GM12878 (cell line): ENCODE measurements around the gene BRSK2. TPM values are rescaled to one million over a fixed set of nuclear protein-coding genes. Genes with fewer than 3 reads are reported as not detected.

Experiments used
- SP1 ChIP-seq: IDR thresholded peaks from one replicate; pipeline ENCODE4 v1.6.1; 2011; ENCODE audit warnings: low read depth, low read length
- SPI1 ChIP-seq: IDR thresholded peaks from 2 replicates; pipeline ENCODE4 v1.6.1; 2011; ENCODE audit warnings: low read depth, mild to moderate bottlenecking, low read length, moderate library complexity, borderline replicate concordance; ENCODE audit not compliant: insufficient read depth
- polyA plus RNA-seq, 11 experiments: library from polyadenylated mRNA; depleted of rRNA in 4 of 11; unstranded in 6 of 11; stranded (reverse) in 5 of 11; fragments of >200 nt; fragmentation: Nextera tagmentation in 4 of 11; fragmentation: Illumina TruSeq in 1 of 11; extraction: Ambion mirVana in 4 of 11; extraction: Trizol in 1 of 11; gene quantifications; 1 replicate in 1 of 11; 2 replicates in 10 of 11; pipeline versions ENCODE4 v1.2.1 to v1.2.3, GENCODE V29; 2011 to 2016; ENCODE audit warnings: inconsistent platforms in 2 of 11, missing spikeins in 2 of 11, low read depth in 1 of 11
- total RNA-seq, 4 experiments: library from RNA; depleted of rRNA in 3 of 4; stranded (reverse); fragments of >200 nt in 3 of 4; fragmentation: Illumina TruSeq in 1 of 4; extraction: Trizol in 1 of 4; gene quantifications; 2 replicates each; pipeline versions ENCODE4 v1.2.1 to v1.2.3, GENCODE V29; 2013 to 2021
- TF ChIP-seq, protein P1 (sequence below): fragments of 450-650 bp; IDR thresholded peaks from 2 replicates; pipeline ENCODE4 v1.6.1; 2016; ENCODE audit warnings: mild to moderate bottlenecking
- TF ChIP-seq, protein P2 (sequence below), 3 experiments: IDR thresholded peaks in 2 of 3; conservative IDR thresholded peaks in 1 of 3; 2 replicates each; pipeline ENCODE4 v1.5.1; 2011; ENCODE audit warnings: low read depth in 3 of 3, low read length in 3 of 3, mild to moderate bottlenecking in 3 of 3, control low read depth in 2 of 3, moderate library complexity in 2 of 3, inconsistent platforms in 1 of 3, mixed read lengths in 1 of 3; ENCODE audit not compliant: control insufficient read depth in 2 of 3, insufficient read depth in 1 of 3; ENCODE audit errors: extremely low read depth in 1 of 3
- TF ChIP-seq, protein P3 (sequence below): IDR thresholded peaks from 2 replicates; pipeline ENCODE4 v1.6.1; 2012; ENCODE audit warnings: improper control_type of control experiment, low read depth, low read length; ENCODE audit not compliant: insufficient replicate concordance

Gene BRSK2
- total and polyA plus RNA-seq, 10 of the 15 experiments (the other 5 are each of a cell fraction or from before 2014, with no cell fraction given): 0.13 TPM; not detected in 9

DNA sequence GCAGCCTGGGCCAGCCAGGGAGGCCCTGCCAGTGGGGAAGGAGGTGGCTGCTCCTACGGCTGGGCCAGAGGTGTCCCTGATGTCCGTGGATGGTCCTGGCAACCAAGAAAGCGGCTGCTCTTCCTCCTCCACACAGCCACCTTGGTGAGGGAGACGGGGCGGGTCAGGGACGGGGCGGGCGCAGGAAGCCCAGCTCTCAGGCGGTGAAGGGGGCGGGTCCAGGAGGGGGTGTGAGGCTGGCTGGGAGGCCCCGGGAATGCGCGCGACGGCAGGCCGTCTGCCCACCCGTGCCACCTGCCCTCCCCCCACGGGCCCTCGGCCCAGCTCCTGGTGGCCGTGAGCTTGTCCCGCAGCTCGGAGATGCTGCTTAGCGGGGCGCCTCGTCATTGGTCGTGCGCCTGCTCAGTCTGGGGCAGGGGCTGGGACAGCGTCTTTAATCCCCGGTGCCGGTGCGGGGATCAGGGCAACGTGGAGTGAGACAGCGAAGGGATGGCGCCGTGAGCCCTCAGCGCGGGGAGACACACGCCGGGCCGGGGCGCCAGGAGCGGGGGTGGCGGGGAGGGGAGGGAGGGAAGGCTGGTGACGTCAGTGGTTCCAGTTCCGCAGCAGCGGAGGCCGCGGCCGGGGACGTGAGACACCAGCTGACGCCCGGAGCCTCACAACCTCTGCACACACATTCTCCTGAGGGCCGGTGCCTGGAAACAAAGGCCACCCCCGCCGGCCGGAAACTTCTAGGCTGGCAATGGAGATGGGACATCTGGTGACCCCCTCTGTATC lies 6.7 kb upstream of the BRSK2 start (continued):
- TF ChIP-seq, protein P1, sequence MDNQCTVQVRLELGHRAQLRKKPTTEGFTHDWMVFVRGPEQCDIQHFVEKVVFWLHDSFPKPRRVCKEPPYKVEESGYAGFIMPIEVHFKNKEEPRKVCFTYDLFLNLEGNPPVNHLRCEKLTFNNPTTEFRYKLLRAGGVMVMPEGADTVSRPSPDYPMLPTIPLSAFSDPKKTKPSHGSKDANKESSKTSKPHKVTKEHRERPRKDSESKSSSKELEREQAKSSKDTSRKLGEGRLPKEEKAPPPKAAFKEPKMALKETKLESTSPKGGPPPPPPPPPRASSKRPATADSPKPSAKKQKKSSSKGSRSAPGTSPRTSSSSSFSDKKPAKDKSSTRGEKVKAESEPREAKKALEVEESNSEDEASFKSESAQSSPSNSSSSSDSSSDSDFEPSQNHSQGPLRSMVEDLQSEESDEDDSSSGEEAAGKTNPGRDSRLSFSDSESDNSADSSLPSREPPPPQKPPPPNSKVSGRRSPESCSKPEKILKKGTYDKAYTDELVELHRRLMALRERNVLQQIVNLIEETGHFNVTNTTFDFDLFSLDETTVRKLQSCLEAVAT: no peak
- TF ChIP-seq, protein P2, sequence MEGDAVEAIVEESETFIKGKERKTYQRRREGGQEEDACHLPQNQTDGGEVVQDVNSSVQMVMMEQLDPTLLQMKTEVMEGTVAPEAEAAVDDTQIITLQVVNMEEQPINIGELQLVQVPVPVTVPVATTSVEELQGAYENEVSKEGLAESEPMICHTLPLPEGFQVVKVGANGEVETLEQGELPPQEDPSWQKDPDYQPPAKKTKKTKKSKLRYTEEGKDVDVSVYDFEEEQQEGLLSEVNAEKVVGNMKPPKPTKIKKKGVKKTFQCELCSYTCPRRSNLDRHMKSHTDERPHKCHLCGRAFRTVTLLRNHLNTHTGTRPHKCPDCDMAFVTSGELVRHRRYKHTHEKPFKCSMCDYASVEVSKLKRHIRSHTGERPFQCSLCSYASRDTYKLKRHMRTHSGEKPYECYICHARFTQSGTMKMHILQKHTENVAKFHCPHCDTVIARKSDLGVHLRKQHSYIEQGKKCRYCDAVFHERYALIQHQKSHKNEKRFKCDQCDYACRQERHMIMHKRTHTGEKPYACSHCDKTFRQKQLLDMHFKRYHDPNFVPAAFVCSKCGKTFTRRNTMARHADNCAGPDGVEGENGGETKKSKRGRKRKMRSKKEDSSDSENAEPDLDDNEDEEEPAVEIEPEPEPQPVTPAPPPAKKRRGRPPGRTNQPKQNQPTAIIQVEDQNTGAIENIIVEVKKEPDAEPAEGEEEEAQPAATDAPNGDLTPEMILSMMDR (IDR thresholded peaks at IDR 0.05 in 2 of 3, conservative IDR thresholded peaks at IDR 0.05 in 1 of 3; ENCODE audit: control insufficient read depth in 2 of 3, extremely low read depth in 1 of 3, insufficient read depth in 1 of 3, low read depth in 3 of 3, low read length in 3 of 3): no peak
- TF ChIP-seq SPI1 (peak; percentile 83), SP1 (no peak)
- TF ChIP-seq, protein P3, sequence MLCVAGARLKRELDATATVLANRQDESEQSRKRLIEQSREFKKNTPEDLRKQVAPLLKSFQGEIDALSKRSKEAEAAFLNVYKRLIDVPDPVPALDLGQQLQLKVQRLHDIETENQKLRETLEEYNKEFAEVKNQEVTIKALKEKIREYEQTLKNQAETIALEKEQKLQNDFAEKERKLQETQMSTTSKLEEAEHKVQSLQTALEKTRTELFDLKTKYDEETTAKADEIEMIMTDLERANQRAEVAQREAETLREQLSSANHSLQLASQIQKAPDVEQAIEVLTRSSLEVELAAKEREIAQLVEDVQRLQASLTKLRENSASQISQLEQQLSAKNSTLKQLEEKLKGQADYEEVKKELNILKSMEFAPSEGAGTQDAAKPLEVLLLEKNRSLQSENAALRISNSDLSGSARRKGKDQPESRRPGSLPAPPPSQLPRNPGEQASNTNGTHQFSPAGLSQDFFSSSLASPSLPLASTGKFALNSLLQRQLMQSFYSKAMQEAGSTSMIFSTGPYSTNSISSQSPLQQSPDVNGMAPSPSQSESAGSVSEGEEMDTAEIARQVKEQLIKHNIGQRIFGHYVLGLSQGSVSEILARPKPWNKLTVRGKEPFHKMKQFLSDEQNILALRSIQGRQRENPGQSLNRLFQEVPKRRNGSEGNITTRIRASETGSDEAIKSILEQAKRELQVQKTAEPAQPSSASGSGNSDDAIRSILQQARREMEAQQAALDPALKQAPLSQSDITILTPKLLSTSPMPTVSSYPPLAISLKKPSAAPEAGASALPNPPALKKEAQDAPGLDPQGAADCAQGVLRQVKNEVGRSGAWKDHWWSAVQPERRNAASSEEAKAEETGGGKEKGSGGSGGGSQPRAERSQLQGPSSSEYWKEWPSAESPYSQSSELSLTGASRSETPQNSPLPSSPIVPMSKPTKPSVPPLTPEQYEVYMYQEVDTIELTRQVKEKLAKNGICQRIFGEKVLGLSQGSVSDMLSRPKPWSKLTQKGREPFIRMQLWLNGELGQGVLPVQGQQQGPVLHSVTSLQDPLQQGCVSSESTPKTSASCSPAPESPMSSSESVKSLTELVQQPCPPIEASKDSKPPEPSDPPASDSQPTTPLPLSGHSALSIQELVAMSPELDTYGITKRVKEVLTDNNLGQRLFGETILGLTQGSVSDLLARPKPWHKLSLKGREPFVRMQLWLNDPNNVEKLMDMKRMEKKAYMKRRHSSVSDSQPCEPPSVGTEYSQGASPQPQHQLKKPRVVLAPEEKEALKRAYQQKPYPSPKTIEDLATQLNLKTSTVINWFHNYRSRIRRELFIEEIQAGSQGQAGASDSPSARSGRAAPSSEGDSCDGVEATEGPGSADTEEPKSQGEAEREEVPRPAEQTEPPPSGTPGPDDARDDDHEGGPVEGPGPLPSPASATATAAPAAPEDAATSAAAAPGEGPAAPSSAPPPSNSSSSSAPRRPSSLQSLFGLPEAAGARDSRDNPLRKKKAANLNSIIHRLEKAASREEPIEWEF: no peak
- TF ChIP-seq, all 136 proteins: peak for 20
